GM18909 (cell line): ENCODE data around the gene ACTN1.

Experiments
- ATAC-seq: cut with Tn5 transposase; IDR thresholded peaks from one replicate; pipeline ENCODE4 v1.9.1; 2021; ENCODE audit warnings: mild to moderate bottlenecking; ENCODE audit not compliant: unreplicated experiment, poor library complexity

ACTN1 gene

GRCh38 chr14:68844210-68844545 is 134.9 kb downstream of the ACTN1 start:
- ATAC-seq: no peak

- ATAC-seq: peak; percentile 52
Observed at GRCh38 chr14:68843471-68844209, 135.5 kb downstream of the ACTN1 start.

GRCh38 chr14:68842298-68842697 is 136.8 kb downstream of the ACTN1 start:
- ATAC-seq: no peak

GRCh38 chr14:68841016-68841809 is 137.9 kb downstream of the ACTN1 start:
- no peak for ATAC-seq

GRCh38 chr14:68840454-68840853 is 138.6 kb downstream of the ACTN1 start:
- peak; percentile 50 for ATAC-seq

GRCh38 chr14:68836082-68836481 is 143.0 kb downstream of the ACTN1 start:
- ATAC-seq: no peak

- ATAC-seq: no peak
Observed at GRCh38 chr14:68834816-68835215, 144.3 kb downstream of the ACTN1 start.

GRCh38 chr14:68828698-68829097 is 150.4 kb downstream of the ACTN1 start:
- ATAC-seq: no peak

- no peak for ATAC-seq
Observed at GRCh38 chr14:68825729-68826128, 153.4 kb downstream of the ACTN1 start.

GRCh38 chr14:68824517-68825347 is 154.4 kb downstream of the ACTN1 start:
- no peak for ATAC-seq

GRCh38 chr14:68824207-68824516 is 154.9 kb downstream of the ACTN1 start:
- ATAC-seq: no peak
